Choroid plexus epithelial cell (primary cell): Measurements from ENCODE around the gene GNPDA2.
A peak's percentile ranks its signal among the peaks of the same experiment; 100 is the strongest.
"Not testable (repeated sequence)": the region's sequence is repeated elsewhere in the genome, so short reads cannot be mapped to it uniquely, and the experiment has no call there.

Source experiments
- DNase-seq: peaks from one replicate; pipeline ENCODE4 v3.0.0-alpha.2; 2010; ENCODE audit warnings: low read depth
- H3K4me3 ChIP-seq: 2 replicates; pipeline ENCODE4 v1.5.1; 2011; ENCODE audit warnings: low read depth, mild to moderate bottlenecking, control low read depth, low read length, moderate library complexity
- CTCF ChIP-seq: conservative IDR thresholded peaks from 2 replicates; pipeline ENCODE4 v1.5.1; 2011; ENCODE audit warnings: low read depth, mild to moderate bottlenecking, control low read depth, inconsistent platforms, low read length, moderate library complexity

Gene GNPDA2

GRCh38 chr4:44760142-44760898, 34.0 kb upstream of the GNPDA2 start:
- DNase-seq: peak; percentile 70
- H3K4me3 ChIP-seq: no peak overlapping the region
- peak; percentile 50 for TF ChIP-seq CTCF

GRCh38 chr4:44756559-44756958, 30.2 kb upstream of the GNPDA2 start:
- TF ChIP-seq CTCF: no peak
- no peak for DNase-seq

GRCh38 chr4:44740201-44740600, 13.8 kb upstream of the GNPDA2 start:
- no peak for TF ChIP-seq CTCF
- DNase-seq: no peak
- H3K4me3 ChIP-seq: no peak overlapping the region

More at GRCh38 chr4:44756559-44756958, 30.2 kb upstream of the GNPDA2 start:
- H3K4me3 ChIP-seq: no peak overlapping the region

- peak; percentile 62 for DNase-seq
- peak; percentile 65 for TF ChIP-seq CTCF
These were observed 12.3 kb upstream of the GNPDA2 start for GRCh38 chr4:44738615-44739014.

GRCh38 chr4:44736900-44737299, 10.5 kb upstream of the GNPDA2 start:
- DNase-seq: no peak
- no peak for TF ChIP-seq CTCF
- H3K4me3 ChIP-seq: no peak overlapping the region

More at GRCh38 chr4:44738615-44739014, 12.3 kb upstream of the GNPDA2 start:
- H3K4me3 ChIP-seq: no peak overlapping the region

GRCh38 chr4:44728694-44729093, 2.3 kb upstream of the GNPDA2 start:
- not testable (repeated sequence) for DNase-seq, H3K4me3 ChIP-seq

GRCh38 chr4:44727471-44727870, 1.1 kb upstream of the GNPDA2 start:
- H3K4me3 ChIP-seq: no peak overlapping the region
- no peak for TF ChIP-seq CTCF
- DNase-seq: no peak
